ENCODE results near the gene GCC2. TPM values are rescaled to one million over a fixed set of nuclear protein-coding genes. Genes with fewer than 3 reads are reported as not detected.

The GCC2 gene
- total RNA-seq, 1 donor from 2014 or later: 32.9 TPM

Other genes starting within 250 kb of the GCC2 start
- gene SULT1C3, start 209.2 kb upstream of the GCC2 start, total RNA-seq: not detected
- gene SULT1C2, start 160.3 kb upstream of the GCC2 start, total RNA-seq: 0.64 TPM
- 2.1 TPM for gene SULT1C4, start 71.3 kb upstream of the GCC2 start, total RNA-seq
- gene LIMS1, start 85.3 kb downstream of the GCC2 start, total RNA-seq: 113 TPM

All from mesenteric fat pad (tissue), 1 donor.